HEK293 (cell line): Measurements from ENCODE around the gene PHF5A.
A peak's percentile ranks its signal among the peaks of the same experiment; 100 is the strongest.

Experiments
- BCL11B ChIP-seq: fragments of 450-650 bp; formaldehyde crosslinking; IDR thresholded peaks from 2 replicates; pipeline ENCODE4 v1.5.1; 2016; ENCODE audit warnings: low read depth, missing biosample characterization, missing genetic modification characterization
- ELK4 ChIP-seq: IDR thresholded peaks from 2 replicates; pipeline ENCODE4 v1.6.1; 2011; ENCODE audit warnings: mild to moderate bottlenecking, low read depth, low read length, borderline replicate concordance
- KLF1 ChIP-seq: fragments of 450-650 bp; formaldehyde crosslinking; IDR thresholded peaks from 2 replicates; pipeline ENCODE4 v1.5.1; 2016; ENCODE audit warnings: missing biosample characterization, missing genetic modification characterization
- KLF16 ChIP-seq: fragments of 450-650 bp; formaldehyde crosslinking; IDR thresholded peaks from 2 replicates; pipeline ENCODE4 v1.5.1; 2017; ENCODE audit warnings: missing biosample characterization, missing genetic modification characterization
- MEIS1 ChIP-seq: sonication (generic); formaldehyde crosslinking; IDR thresholded peaks from 2 replicates; pipeline ENCODE4 v1.8.1; 2022; ENCODE audit warnings: missing genetic modification reagents, mild to moderate bottlenecking, borderline replicate concordance
- PATZ1 ChIP-seq: fragments of 450-650 bp; formaldehyde crosslinking; IDR thresholded peaks from 2 replicates; pipeline ENCODE4 v1.5.1; 2016; ENCODE audit warnings: missing biosample characterization, missing genetic modification characterization
- SP3 ChIP-seq: fragments of 450-650 bp; formaldehyde crosslinking; IDR thresholded peaks from 2 replicates; pipeline ENCODE4 v1.5.1; 2016; ENCODE audit warnings: missing biosample characterization, missing genetic modification characterization
- ZBTB7A ChIP-seq: fragments of 450-650 bp; formaldehyde crosslinking; IDR thresholded peaks from 2 replicates; pipeline ENCODE4 v1.5.1; 2016; ENCODE audit warnings: low read depth, missing biosample characterization, missing genetic modification characterization
- ZBTB8A ChIP-seq: fragments of 450-650 bp; formaldehyde crosslinking; IDR thresholded peaks from 2 replicates; pipeline ENCODE4 v1.5.1; 2016; ENCODE audit warnings: missing biosample characterization, missing genetic modification characterization
- ZFP41 ChIP-seq: fragments of 450-650 bp; formaldehyde crosslinking; IDR thresholded peaks from 2 replicates; pipeline ENCODE4 v1.5.1; 2016; ENCODE audit warnings: missing biosample characterization, missing genetic modification characterization, borderline replicate concordance
- ZNF26 ChIP-seq: fragments of 450-650 bp; formaldehyde crosslinking; IDR thresholded peaks from 2 replicates; pipeline ENCODE4 v1.5.1; 2016; ENCODE audit warnings: missing biosample characterization, missing genetic modification characterization
- ZNF266 ChIP-seq: fragments of 450-650 bp; formaldehyde crosslinking; IDR thresholded peaks from 2 replicates; pipeline ENCODE4 v1.5.1; 2016; ENCODE audit warnings: missing biosample characterization, missing genetic modification characterization, low read depth
- ZNF394 ChIP-seq: fragments of 450-650 bp; formaldehyde crosslinking; IDR thresholded peaks from 2 replicates; pipeline ENCODE4 v1.5.1; 2016; ENCODE audit warnings: missing biosample characterization, missing genetic modification characterization, mild to moderate bottlenecking, moderate library complexity, borderline replicate concordance
- ZNF548 ChIP-seq: fragments of 450-650 bp; formaldehyde crosslinking; IDR thresholded peaks from 2 replicates; pipeline ENCODE4 v1.5.1; 2016; ENCODE audit warnings: missing biosample characterization, missing genetic modification characterization
- ZNF596 ChIP-seq: fragments of 450-650 bp; IDR thresholded peaks from 2 replicates; pipeline ENCODE4 v1.5.0; 2018; ENCODE audit warnings: missing biosample characterization, mild to moderate bottlenecking, missing genetic modification characterization, moderate library complexity
- ZNF626 ChIP-seq: fragments of 450-650 bp; sonication (Bioruptor Pico); formaldehyde crosslinking; IDR thresholded peaks from 2 replicates; pipeline ENCODE4 v1.5.1; 2018; ENCODE audit warnings: missing biosample characterization, missing genetic modification characterization, inconsistent platforms
- ZNF629 ChIP-seq: fragments of 450-650 bp; formaldehyde crosslinking; IDR thresholded peaks from 2 replicates; pipeline ENCODE4 v1.5.1; 2017; ENCODE audit warnings: missing biosample characterization, missing genetic modification characterization
- ZNF677 ChIP-seq: fragments of 450-650 bp; IDR thresholded peaks from 2 replicates; pipeline ENCODE4 v1.5.0; 2018; ENCODE audit warnings: missing biosample characterization, mild to moderate bottlenecking, missing genetic modification characterization, moderate library complexity
- ZNF791 ChIP-seq: fragments of 450-650 bp; formaldehyde crosslinking; IDR thresholded peaks from 2 replicates; pipeline ENCODE4 v1.5.1; 2016; ENCODE audit warnings: missing biosample characterization, missing genetic modification characterization
- ZNF830 ChIP-seq: fragments of 450-650 bp; IDR thresholded peaks from 2 replicates; pipeline ENCODE4 v1.5.0; 2018; ENCODE audit warnings: missing biosample characterization, missing genetic modification characterization, low read depth, mild to moderate bottlenecking, moderate library complexity
- TF ChIP-seq, protein P1 (sequence below): fragments of 450-650 bp; formaldehyde crosslinking; IDR thresholded peaks from 2 replicates; pipeline ENCODE4 v1.5.1; 2016; ENCODE audit warnings: missing biosample characterization, missing genetic modification characterization
- TF ChIP-seq, protein P2 (sequence below): fragments of 450-650 bp; formaldehyde crosslinking; IDR thresholded peaks from 2 replicates; pipeline ENCODE4 v1.5.1; 2016; ENCODE audit warnings: missing biosample characterization, missing genetic modification characterization
- TF ChIP-seq, protein P3 (sequence below): fragments of 450-650 bp; IDR thresholded peaks from 2 replicates; pipeline ENCODE4 v1.5.1; 2018; ENCODE audit warnings: missing biosample characterization, mild to moderate bottlenecking, missing genetic modification characterization
- TF ChIP-seq, protein P4 (sequence below): fragments of 450-650 bp; formaldehyde crosslinking; IDR thresholded peaks from 2 replicates; pipeline ENCODE4 v1.5.1; 2016; ENCODE audit warnings: missing biosample characterization, missing genetic modification characterization, borderline replicate concordance

The PHF5A gene

DNA sequence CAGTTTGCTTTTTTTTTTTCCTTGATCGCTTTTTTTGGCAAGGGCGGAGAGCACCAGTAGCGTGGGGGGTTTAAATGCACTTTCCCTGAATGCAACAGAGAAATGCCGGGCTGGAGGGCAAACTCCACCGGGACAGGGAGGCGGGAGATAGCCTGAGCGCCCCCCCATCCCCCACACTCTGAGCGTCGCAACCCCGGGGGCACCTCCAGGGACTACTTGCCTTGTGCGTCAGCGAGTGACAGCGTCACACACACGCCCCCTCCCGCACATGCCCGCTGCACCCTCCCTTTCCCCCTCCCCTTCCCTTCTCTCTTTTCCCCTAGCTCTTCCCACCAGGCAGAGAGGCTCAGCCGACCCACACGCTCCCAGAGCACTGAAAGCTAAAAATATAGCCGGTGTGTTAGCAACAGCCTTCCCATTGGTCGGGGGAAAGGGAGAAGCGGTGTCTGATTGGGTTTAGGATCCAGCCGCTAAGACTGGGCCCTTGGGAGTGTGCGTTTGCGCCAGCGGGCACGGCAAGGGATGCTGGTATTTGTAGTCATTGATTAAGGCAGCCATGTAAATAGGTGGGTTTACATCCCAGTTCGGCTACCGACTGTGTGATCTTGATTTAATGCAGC lies 20.2 kb downstream of the PHF5A start (continued):
- TF ChIP-seq, protein P1, sequence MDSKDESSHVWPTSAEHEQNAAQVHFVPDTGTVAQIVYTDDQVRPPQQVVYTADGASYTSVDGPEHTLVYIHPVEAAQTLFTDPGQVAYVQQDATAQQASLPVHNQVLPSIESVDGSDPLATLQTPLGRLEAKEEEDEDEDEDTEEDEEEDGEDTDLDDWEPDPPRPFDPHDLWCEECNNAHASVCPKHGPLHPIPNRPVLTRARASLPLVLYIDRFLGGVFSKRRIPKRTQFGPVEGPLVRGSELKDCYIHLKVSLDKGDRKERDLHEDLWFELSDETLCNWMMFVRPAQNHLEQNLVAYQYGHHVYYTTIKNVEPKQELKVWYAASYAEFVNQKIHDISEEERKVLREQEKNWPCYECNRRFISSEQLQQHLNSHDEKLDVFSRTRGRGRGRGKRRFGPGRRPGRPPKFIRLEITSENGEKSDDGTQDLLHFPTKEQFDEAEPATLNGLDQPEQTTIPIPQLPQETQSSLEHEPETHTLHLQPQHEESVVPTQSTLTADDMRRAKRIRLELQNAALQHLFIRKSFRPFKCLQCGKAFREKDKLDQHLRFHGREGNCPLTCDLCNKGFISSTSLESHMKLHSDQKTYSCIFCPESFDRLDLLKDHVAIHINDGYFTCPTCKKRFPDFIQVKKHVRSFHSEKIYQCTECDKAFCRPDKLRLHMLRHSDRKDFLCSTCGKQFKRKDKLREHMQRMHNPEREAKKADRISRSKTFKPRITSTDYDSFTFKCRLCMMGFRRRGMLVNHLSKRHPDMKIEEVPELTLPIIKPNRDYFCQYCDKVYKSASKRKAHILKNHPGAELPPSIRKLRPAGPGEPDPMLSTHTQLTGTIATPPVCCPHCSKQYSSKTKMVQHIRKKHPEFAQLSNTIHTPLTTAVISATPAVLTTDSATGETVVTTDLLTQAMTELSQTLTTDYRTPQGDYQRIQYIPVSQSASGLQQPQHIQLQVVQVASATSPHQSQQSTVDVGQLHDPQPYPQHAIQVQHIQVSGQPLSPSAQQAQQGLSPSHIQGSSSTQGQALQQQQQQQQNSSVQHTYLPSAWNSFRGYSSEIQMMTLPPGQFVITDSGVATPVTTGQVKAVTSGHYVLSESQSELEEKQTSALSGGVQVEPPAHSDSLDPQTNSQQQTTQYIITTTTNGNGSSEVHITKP (tag by site-specific recombination): peak; percentile 89
- peak; percentile 61 for TF ChIP-seq KLF1 (tag by site-specific recombination)
- TF ChIP-seq KLF16 (tag by site-specific recombination): peak; percentile 97
- TF ChIP-seq, protein P2, sequence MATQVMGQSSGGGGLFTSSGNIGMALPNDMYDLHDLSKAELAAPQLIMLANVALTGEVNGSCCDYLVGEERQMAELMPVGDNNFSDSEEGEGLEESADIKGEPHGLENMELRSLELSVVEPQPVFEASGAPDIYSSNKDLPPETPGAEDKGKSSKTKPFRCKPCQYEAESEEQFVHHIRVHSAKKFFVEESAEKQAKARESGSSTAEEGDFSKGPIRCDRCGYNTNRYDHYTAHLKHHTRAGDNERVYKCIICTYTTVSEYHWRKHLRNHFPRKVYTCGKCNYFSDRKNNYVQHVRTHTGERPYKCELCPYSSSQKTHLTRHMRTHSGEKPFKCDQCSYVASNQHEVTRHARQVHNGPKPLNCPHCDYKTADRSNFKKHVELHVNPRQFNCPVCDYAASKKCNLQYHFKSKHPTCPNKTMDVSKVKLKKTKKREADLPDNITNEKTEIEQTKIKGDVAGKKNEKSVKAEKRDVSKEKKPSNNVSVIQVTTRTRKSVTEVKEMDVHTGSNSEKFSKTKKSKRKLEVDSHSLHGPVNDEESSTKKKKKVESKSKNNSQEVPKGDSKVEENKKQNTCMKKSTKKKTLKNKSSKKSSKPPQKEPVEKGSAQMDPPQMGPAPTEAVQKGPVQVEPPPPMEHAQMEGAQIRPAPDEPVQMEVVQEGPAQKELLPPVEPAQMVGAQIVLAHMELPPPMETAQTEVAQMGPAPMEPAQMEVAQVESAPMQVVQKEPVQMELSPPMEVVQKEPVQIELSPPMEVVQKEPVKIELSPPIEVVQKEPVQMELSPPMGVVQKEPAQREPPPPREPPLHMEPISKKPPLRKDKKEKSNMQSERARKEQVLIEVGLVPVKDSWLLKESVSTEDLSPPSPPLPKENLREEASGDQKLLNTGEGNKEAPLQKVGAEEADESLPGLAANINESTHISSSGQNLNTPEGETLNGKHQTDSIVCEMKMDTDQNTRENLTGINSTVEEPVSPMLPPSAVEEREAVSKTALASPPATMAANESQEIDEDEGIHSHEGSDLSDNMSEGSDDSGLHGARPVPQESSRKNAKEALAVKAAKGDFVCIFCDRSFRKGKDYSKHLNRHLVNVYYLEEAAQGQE: no peak
- TF ChIP-seq, protein P3, sequence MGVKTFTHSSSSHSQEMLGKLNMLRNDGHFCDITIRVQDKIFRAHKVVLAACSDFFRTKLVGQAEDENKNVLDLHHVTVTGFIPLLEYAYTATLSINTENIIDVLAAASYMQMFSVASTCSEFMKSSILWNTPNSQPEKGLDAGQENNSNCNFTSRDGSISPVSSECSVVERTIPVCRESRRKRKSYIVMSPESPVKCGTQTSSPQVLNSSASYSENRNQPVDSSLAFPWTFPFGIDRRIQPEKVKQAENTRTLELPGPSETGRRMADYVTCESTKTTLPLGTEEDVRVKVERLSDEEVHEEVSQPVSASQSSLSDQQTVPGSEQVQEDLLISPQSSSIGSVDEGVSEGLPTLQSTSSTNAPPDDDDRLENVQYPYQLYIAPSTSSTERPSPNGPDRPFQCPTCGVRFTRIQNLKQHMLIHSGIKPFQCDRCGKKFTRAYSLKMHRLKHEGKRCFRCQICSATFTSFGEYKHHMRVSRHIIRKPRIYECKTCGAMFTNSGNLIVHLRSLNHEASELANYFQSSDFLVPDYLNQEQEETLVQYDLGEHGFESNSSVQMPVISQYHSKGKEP (tag by site-specific recombination): peak; percentile 84
- peak; percentile 100 for TF ChIP-seq PATZ1 (tag by site-specific recombination)
- TF ChIP-seq SP3 (tag by site-specific recombination): peak; percentile 95
- TF ChIP-seq ZBTB8A (tag by site-specific recombination): peak; percentile 70; the same call in 1 of the 2 replicates
- TF ChIP-seq ZFP41 (tag by site-specific recombination): no peak
- TF ChIP-seq ZNF629 (tag by site-specific recombination): peak; percentile 100
- no peak for TF ChIP-seq ZNF548 (tag by site-specific recombination)
- TF ChIP-seq, protein P4, sequence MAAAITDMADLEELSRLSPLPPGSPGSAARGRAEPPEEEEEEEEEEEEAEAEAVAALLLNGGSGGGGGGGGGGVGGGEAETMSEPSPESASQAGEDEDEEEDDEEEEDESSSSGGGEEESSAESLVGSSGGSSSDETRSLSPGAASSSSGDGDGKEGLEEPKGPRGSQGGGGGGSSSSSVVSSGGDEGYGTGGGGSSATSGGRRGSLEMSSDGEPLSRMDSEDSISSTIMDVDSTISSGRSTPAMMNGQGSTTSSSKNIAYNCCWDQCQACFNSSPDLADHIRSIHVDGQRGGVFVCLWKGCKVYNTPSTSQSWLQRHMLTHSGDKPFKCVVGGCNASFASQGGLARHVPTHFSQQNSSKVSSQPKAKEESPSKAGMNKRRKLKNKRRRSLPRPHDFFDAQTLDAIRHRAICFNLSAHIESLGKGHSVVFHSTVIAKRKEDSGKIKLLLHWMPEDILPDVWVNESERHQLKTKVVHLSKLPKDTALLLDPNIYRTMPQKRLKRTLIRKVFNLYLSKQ (tag by site-specific recombination): no peak
- no peak; the same call in none of the 2 replicates for TF ChIP-seq ZNF394 (tag by site-specific recombination)
- no peak for TF ChIP-seq MEIS1 (CRISPR knock-in tag)
- TF ChIP-seq ZNF830: no peak
- no peak for TF ChIP-seq ZNF596 (tag by site-specific recombination)
- TF ChIP-seq ZBTB7A (tag by site-specific recombination): peak; percentile 84; the same call in 1 of the 2 replicates
- TF ChIP-seq ZNF791: no peak
- no peak for TF ChIP-seq ZNF677
- TF ChIP-seq BCL11B (tag by site-specific recombination): peak; percentile 97
- no peak for TF ChIP-seq ZNF626 (tag by site-specific recombination)
- no peak for TF ChIP-seq ZNF266 (tag by site-specific recombination)
- TF ChIP-seq ZNF26 (tag by site-specific recombination): no peak
- no peak for TF ChIP-seq ELK4
